OCI-LY1 (cell line): ENCODE measurements around the gene GOLGA3.

Experiments
- EZH2 ChIP-seq: fragments of 200-600 bp; sonication (generic), shearing (Covaris generic); IDR thresholded peaks from 2 replicates; pipeline ENCODE4 v1.8.0; 2017; ENCODE audit warnings: borderline replicate concordance, mixed run types, mild to moderate bottlenecking, antibody characterized with exemption, low read length, moderate library complexity, mixed read lengths
- TF ChIP-seq, protein P1 (sequence below): fragments of 200-600 bp; sonication (generic), shearing (Covaris generic); IDR thresholded peaks from 2 replicates; pipeline ENCODE4 v1.5.1; 2017; ENCODE audit warnings: mild to moderate bottlenecking, antibody characterized with exemption, low read length, moderate library complexity, mixed read lengths

- TF ChIP-seq, protein P1, sequence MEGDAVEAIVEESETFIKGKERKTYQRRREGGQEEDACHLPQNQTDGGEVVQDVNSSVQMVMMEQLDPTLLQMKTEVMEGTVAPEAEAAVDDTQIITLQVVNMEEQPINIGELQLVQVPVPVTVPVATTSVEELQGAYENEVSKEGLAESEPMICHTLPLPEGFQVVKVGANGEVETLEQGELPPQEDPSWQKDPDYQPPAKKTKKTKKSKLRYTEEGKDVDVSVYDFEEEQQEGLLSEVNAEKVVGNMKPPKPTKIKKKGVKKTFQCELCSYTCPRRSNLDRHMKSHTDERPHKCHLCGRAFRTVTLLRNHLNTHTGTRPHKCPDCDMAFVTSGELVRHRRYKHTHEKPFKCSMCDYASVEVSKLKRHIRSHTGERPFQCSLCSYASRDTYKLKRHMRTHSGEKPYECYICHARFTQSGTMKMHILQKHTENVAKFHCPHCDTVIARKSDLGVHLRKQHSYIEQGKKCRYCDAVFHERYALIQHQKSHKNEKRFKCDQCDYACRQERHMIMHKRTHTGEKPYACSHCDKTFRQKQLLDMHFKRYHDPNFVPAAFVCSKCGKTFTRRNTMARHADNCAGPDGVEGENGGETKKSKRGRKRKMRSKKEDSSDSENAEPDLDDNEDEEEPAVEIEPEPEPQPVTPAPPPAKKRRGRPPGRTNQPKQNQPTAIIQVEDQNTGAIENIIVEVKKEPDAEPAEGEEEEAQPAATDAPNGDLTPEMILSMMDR: no peak
- no peak for TF ChIP-seq EZH2
Observed at GRCh38 chr12:132729541-132730320, 98.9 kb downstream of the GOLGA3 start.
